ENCODE measurements around the gene SEH1L.
"Not testable (repeated sequence)": the region's sequence is repeated elsewhere in the genome, so short reads cannot be mapped to it uniquely, and the experiment has no call there.

Gene SEH1L

GRCh38 chr18:12944709-12945108 lies 3.1 kb upstream of the SEH1L start:
- DNase-seq, result no peak

- no peak for DNase-seq
Measured at GRCh38 chr18:12946549-12947284, 1.1 kb upstream of the SEH1L start.

- peak; percentile 99 for DNase-seq
Measured at GRCh38 chr18:12948050-12948804, 416 bp downstream of the SEH1L start.

GRCh38 chr18:12958478-12958877 lies 10.7 kb downstream of the SEH1L start:
- DNase-seq, result no peak

GRCh38 chr18:12960395-12960794 lies 12.6 kb downstream of the SEH1L start:
- DNase-seq, result no peak

- DNase-seq, result no peak
Measured at GRCh38 chr18:12960853-12961397, 13.1 kb downstream of the SEH1L start.

- DNase-seq, result no peak
Measured at GRCh38 chr18:12963069-12963468, 15.3 kb downstream of the SEH1L start.

- DNase-seq, result no peak
Measured at GRCh38 chr18:12968115-12968514, 20.3 kb downstream of the SEH1L start.

- DNase-seq, result no peak
Measured at GRCh38 chr18:12968619-12969018, 20.8 kb downstream of the SEH1L start.

GRCh38 chr18:12973562-12974213 lies 25.9 kb downstream of the SEH1L start:
- DNase-seq, result no peak

- DNase-seq, result no peak
Measured at GRCh38 chr18:12975488-12975887, 27.7 kb downstream of the SEH1L start.

- no peak for DNase-seq
Measured at GRCh38 chr18:12976305-12976704, 28.5 kb downstream of the SEH1L start.

GRCh38 chr18:12980065-12980464 lies 32.3 kb downstream of the SEH1L start:
- DNase-seq, result not testable (repeated sequence)

GRCh38 chr18:12989397-12990122 lies 41.7 kb downstream of the SEH1L start:
- no peak for DNase-seq

- DNase-seq, result peak; percentile 52
Measured at GRCh38 chr18:12990123-12990475, 42.3 kb downstream of the SEH1L start.

- no peak for DNase-seq
Measured at GRCh38 chr18:12990641-12990966, 42.8 kb downstream of the SEH1L start.

GRCh38 chr18:12990967-12991820 lies 43.4 kb downstream of the SEH1L start, which contains the start of gene CEP192:
TSS of gene CEP192 (plus strand) at chr18:12991362. CDS start at chr18:12999425, 8,063 bp downstream.
- peak; percentile 98 for DNase-seq

GRCh38 chr18:12991821-12992179 lies 44.0 kb downstream of the SEH1L start:
- no peak for DNase-seq

GRCh38 chr18:12993439-12993838 lies 45.6 kb downstream of the SEH1L start:
- DNase-seq, result no peak

- no peak for DNase-seq
Measured at GRCh38 chr18:12995424-12995823, 47.6 kb downstream of the SEH1L start.

GRCh38 chr18:12995952-12996477 lies 48.2 kb downstream of the SEH1L start:
- DNase-seq, result no peak

Measured in activated naive CD4-positive, alpha-beta T cell treated with Interleukin-2 at 50 U/mL for 16 hours (primary cell).